ENCODE results near the gene RFX3.

DNA sequence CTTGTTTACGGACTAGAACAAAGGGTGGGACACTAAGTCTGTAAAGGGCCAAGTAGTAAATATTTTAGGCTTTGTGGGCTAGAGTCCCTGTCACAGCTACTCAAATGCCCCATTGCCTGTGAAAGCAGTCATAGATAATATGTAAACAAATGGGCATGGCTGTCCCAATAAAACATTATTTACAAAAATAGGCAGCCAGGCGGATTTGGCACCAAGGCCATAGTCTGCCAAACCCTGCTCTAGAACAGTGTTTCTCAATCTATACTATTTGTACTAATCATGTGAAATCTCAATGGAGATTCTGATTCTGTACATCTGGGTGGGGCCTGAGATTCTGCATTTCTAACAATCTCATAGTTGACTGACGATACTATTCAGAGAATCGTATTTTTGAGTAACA lies 92.0 kb downstream of the RFX3 start:
- TF ChIP-seq POLR2A (IDR thresholded peaks at IDR 0.05): no peak
- TF ChIP-seq, protein P1, sequence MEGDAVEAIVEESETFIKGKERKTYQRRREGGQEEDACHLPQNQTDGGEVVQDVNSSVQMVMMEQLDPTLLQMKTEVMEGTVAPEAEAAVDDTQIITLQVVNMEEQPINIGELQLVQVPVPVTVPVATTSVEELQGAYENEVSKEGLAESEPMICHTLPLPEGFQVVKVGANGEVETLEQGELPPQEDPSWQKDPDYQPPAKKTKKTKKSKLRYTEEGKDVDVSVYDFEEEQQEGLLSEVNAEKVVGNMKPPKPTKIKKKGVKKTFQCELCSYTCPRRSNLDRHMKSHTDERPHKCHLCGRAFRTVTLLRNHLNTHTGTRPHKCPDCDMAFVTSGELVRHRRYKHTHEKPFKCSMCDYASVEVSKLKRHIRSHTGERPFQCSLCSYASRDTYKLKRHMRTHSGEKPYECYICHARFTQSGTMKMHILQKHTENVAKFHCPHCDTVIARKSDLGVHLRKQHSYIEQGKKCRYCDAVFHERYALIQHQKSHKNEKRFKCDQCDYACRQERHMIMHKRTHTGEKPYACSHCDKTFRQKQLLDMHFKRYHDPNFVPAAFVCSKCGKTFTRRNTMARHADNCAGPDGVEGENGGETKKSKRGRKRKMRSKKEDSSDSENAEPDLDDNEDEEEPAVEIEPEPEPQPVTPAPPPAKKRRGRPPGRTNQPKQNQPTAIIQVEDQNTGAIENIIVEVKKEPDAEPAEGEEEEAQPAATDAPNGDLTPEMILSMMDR (IDR thresholded peaks at IDR 0.05): no peak

All from body of pancreas (tissue), 4 donors.